IPS DF 6.9 (cell line): ENCODE measurements around the gene LAMTOR3.

Experiments
- DNase-seq: peaks from one replicate; pipeline ENCODE4 v3.0.0-alpha.2; 2013; ENCODE audit warnings: low read depth, low spot score
- H3K27ac ChIP-seq: one replicate; pipeline ENCODE4 v1.5.1; 2013; ENCODE audit warnings: low read length, control low read depth
- H3K27me3 ChIP-seq: 2 replicates; pipeline ENCODE4 v1.6.1; 2013; ENCODE audit warnings: mild to moderate bottlenecking, low read length; ENCODE audit not compliant: control insufficient read depth, insufficient read depth
- H3K36me3 ChIP-seq: 2 replicates; pipeline ENCODE4 v1.6.1; 2013; ENCODE audit warnings: low read length; ENCODE audit not compliant: control insufficient read depth, insufficient read depth
- H3K4me1 ChIP-seq: 2 replicates; pipeline ENCODE4 v1.6.1; 2013; ENCODE audit warnings: low read length; ENCODE audit not compliant: control insufficient read depth, insufficient read depth
- H3K4me3 ChIP-seq: 2 replicates; pipeline ENCODE4 v1.5.1; 2013; ENCODE audit warnings: mild to moderate bottlenecking, low read length
- H3K9me3 ChIP-seq: 2 replicates; pipeline ENCODE4 v1.6.1; 2013; ENCODE audit warnings: low read length, inconsistent platforms; ENCODE audit not compliant: control insufficient read depth, insufficient read depth
- WGBS: extraction: QIAGEN DNeasy Blood & Tissue Kit; methylation state at CpG from one replicate; pipeline ENCODE4 v1.1.7; 2013; ENCODE audit warnings: mixed read lengths, missing lambda C conversion rate; ENCODE audit not compliant: insufficient read length, insufficient coverage; 5-methylcytosine and 5-hydroxymethylcytosine counted together

The LAMTOR3 gene

GRCh38 chr4:99868126-99868596 is 26.1 kb downstream of the LAMTOR3 start:
- Histone ChIP-seq H3K36me3 (no peaks in the 10 kb centered on the region), H3K4me1 (peaks cover 3% of the 10 kb centered on the region; the same call in 1 of the 2 replicates), H3K27ac (no peak overlapping the region), H3K4me3 (no peak overlapping the region), H3K27me3 (no peaks in the 10 kb centered on the region), H3K9me3 (no peaks in the 10 kb centered on the region)
- no peak for DNase-seq
- WGBS = no CpG with 5 or more reads among the region's 8 CpGs

GRCh38 chr4:99863804-99864203 is 30.4 kb downstream of the LAMTOR3 start:
- no CpG with 5 or more reads among the region's 3 CpGs for WGBS
- no peak for DNase-seq
- H3K27ac ChIP-seq = no peak overlapping the region

GRCh38 chr4:99861120-99861905 is 32.9 kb downstream of the LAMTOR3 start:
- Histone ChIP-seq H3K9me3 (no peaks in the 10 kb centered on the region), H3K36me3 (no peaks in the 10 kb centered on the region)
- no CpG with 5 or more reads among the region's 5 CpGs for WGBS

More at GRCh38 chr4:99863804-99864203, 30.4 kb downstream of the LAMTOR3 start:
- Histone ChIP-seq H3K4me1 (peaks cover 3% of the 10 kb centered on the region; the same call in 1 of the 2 replicates), H3K9me3 (no peaks in the 10 kb centered on the region), H3K36me3 (no peaks in the 10 kb centered on the region), H3K27me3 (no peaks in the 10 kb centered on the region), H3K4me3 (no peak overlapping the region)

GRCh38 chr4:99860521-99860920 is 33.7 kb downstream of the LAMTOR3 start:
- WGBS = no CpG with 5 or more reads among the region's 2 CpGs
- H3K27ac ChIP-seq = no peak overlapping the region
- no peaks in the 10 kb centered on the region for H3K27me3 ChIP-seq
- no peaks in the 10 kb centered on the region for H3K9me3 ChIP-seq
- DNase-seq = no peak
- H3K4me3 ChIP-seq = no peak overlapping the region
- H3K4me1 ChIP-seq = no peaks in the 10 kb centered on the region
- no peaks in the 10 kb centered on the region for H3K36me3 ChIP-seq

More at GRCh38 chr4:99861120-99861905, 32.9 kb downstream of the LAMTOR3 start:
- H3K4me1 ChIP-seq = no peaks in the 10 kb centered on the region
- DNase-seq = no peak
- no peak overlapping the region for H3K27ac ChIP-seq
- no peak overlapping the region for H3K4me3 ChIP-seq
- H3K27me3 ChIP-seq = no peaks in the 10 kb centered on the region

GRCh38 chr4:99859618-99860017 is 34.6 kb downstream of the LAMTOR3 start:
- Histone ChIP-seq H3K4me1 (no peaks in the 10 kb centered on the region), H3K4me3 (no peak overlapping the region), H3K36me3 (no peaks in the 10 kb centered on the region), H3K27ac (no peak overlapping the region), H3K9me3 (no peaks in the 10 kb centered on the region), H3K27me3 (no peaks in the 10 kb centered on the region)
- no peak for DNase-seq
- WGBS = no CpG with 5 or more reads among the region's 2 CpGs

GRCh38 chr4:99857307-99857706 is 36.9 kb downstream of the LAMTOR3 start:
- Histone ChIP-seq H3K27ac (no peak overlapping the region), H3K36me3 (no peaks in the 10 kb centered on the region), H3K27me3 (no peaks in the 10 kb centered on the region), H3K4me1 (no peaks in the 10 kb centered on the region), H3K4me3 (no peak overlapping the region), H3K9me3 (no peaks in the 10 kb centered on the region)
- no peak for DNase-seq
- no CpG with 5 or more reads among the region's 3 CpGs for WGBS

- Histone ChIP-seq H3K9me3 (no peaks in the 10 kb centered on the region), H3K36me3 (no peaks in the 10 kb centered on the region), H3K27me3 (no peaks in the 10 kb centered on the region), H3K4me3 (no peak overlapping the region), H3K27ac (no peak overlapping the region), H3K4me1 (no peaks in the 10 kb centered on the region)
- 100% methylated on average over 1 of the region's 1 CpG for WGBS
- no peak for DNase-seq
These were observed 38.1 kb downstream of the LAMTOR3 start for GRCh38 chr4:99856166-99856565.

GRCh38 chr4:99855678-99856077 is 38.5 kb downstream of the LAMTOR3 start:
- Histone ChIP-seq H3K27me3 (no peaks in the 10 kb centered on the region), H3K9me3 (no peaks in the 10 kb centered on the region), H3K4me3 (no peak overlapping the region), H3K4me1 (no peaks in the 10 kb centered on the region), H3K36me3 (no peaks in the 10 kb centered on the region), H3K27ac (no peak overlapping the region)
- no CpG with 5 or more reads among the region's 1 CpG for WGBS
- no peak for DNase-seq

GRCh38 chr4:99853999-99854398 is 40.2 kb downstream of the LAMTOR3 start:
- Histone ChIP-seq H3K4me3 (no peak overlapping the region), H3K36me3 (no peaks in the 10 kb centered on the region), H3K27ac (no peak overlapping the region), H3K4me1 (no peaks in the 10 kb centered on the region), H3K9me3 (no peaks in the 10 kb centered on the region), H3K27me3 (no peaks in the 10 kb centered on the region)
- no CpG with 5 or more reads among the region's 1 CpG for WGBS
- no peak for DNase-seq

- DNase-seq = no peak
- WGBS = no CpG with 5 or more reads among the region's 3 CpGs
- Histone ChIP-seq H3K36me3 (no peaks in the 10 kb centered on the region), H3K4me3 (no peak overlapping the region), H3K27ac (no peak overlapping the region), H3K27me3 (no peaks in the 10 kb centered on the region), H3K4me1 (no peaks in the 10 kb centered on the region), H3K9me3 (no peaks in the 10 kb centered on the region)
These were observed 41.0 kb downstream of the LAMTOR3 start for GRCh38 chr4:99853190-99853589.
